Measurements from ENCODE around the gene C6orf47.

DNA sequence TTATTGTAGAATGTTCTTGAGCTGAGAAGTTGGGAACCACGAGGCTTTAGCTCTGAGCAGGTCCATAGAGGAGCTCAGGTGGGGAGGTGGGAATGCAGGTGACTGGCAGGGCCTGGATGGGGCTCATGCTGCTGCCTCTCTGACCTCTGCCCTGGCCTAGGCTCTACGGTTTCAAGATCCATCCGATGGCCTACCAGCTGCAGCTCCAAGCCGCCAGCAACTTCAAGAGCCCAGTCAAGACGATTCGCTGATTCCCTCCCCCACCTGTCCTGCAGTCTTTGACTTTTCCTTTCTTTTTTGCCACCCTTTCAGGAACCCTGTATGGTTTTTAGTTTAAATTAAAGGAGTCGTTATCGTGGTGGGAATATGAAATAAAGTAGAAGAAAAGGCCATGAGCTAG is 9.1 kb upstream of the C6orf47 start, which contains the start of gene LY6G5B:
- TF ChIP-seq SPI1 (IDR thresholded peaks at IDR 0.05; ENCODE audit: low read depth, low read length) (no peak), POLR2AphosphoS5 (IDR thresholded peaks at IDR 0.05; ENCODE audit: low read depth, low read length) (no peak)
